HepG2 (cell line): Measurements from ENCODE around the gene ANKRD7. TPM values are rescaled to one million over a fixed set of nuclear protein-coding genes. Genes with fewer than 3 reads are reported as not detected.

Experiments
- ATAC-seq: fragments of 200-7000 bp; cut with Tn5 transposase; 3 replicates; pipeline ENCODE4 v1.9.1; 2020; ENCODE audit warnings: mild to moderate bottlenecking, moderate library complexity
- BruUV-seq: library from RNA; stranded (reverse); fragments of 400-500 nt; replicated peaks from 2 replicates; lab custom pipeline; 2021; lab: Mats Ljungman, UMichigan
- CTCF ChIA-PET: fragments of 300-600 bp; formaldehyde crosslinking; extraction: SDS; loops from one replicate; lab custom pipeline; 2021; ENCODE audit warnings: low total read pairs, inconsistent platforms, low intra/inter-chr PET ratio; lab: Yijun Ruan, JAX
- POLR2A ChIA-PET: fragments of 350-600 bp; sonication (Branson Sonifier 250); formaldehyde crosslinking; loops from one replicate; lab custom pipeline; 2020; ENCODE audit warnings: antibody characterized with exemption, inconsistent platforms; lab: Yijun Ruan, JAX
- DNase-seq: peaks from one replicate; pipeline ENCODE4 v3.0.0-alpha.2; 2015; ENCODE audit warnings: low spot score
- FAIRE-seq: peaks from 3 replicates; lab custom pipeline; 2011; peaks lifted over from hg19 to GRCh38; lab: Jason Lieb, UNC
- H2AFZ ChIP-seq: one replicate; pipeline ENCODE4 v1.6.1; 2011; ENCODE audit warnings: low read length, inconsistent platforms
- H3K27ac ChIP-seq: fragments of 300-600 bp; 3 replicates; pipeline ENCODE4 v1.8.0; 2011; ENCODE audit warnings: mixed run types, mild to moderate bottlenecking, mixed read lengths, low read length, inconsistent platforms; ENCODE audit not compliant: insufficient read depth; ENCODE audit errors: extremely low read length
- H3K27me3 ChIP-seq, 2 experiments: fragments of 200-600 bp in 1 of 2; 2 replicates in 1 of 2; 3 replicates in 1 of 2; pipeline versions ENCODE4 v1.6.0 to v1.8.0; 2011; ENCODE audit warnings: low read length in 2 of 2, mild to moderate bottlenecking in 2 of 2, moderate library complexity in 2 of 2, inconsistent platforms in 1 of 2; ENCODE audit not compliant: insufficient read depth in 2 of 2, control insufficient read depth in 1 of 2
- H3K36me3 ChIP-seq, 2 experiments: fragments of 200-600 bp in 1 of 2; replicated peaks in 1 of 2; 2 replicates in 1 of 2; 3 replicates in 1 of 2; pipeline versions ENCODE4 v1.5.1 to v1.8.0; 2011; ENCODE audit warnings: low read length in 2 of 2, inconsistent platforms in 1 of 2; ENCODE audit not compliant: insufficient read depth in 2 of 2, control insufficient read depth in 1 of 2
- H3K4me1 ChIP-seq: 2 replicates; pipeline ENCODE4 v1.5.1; 2012; ENCODE audit warnings: low read length, inconsistent platforms; ENCODE audit not compliant: insufficient read depth
- H3K4me2 ChIP-seq: 2 replicates; pipeline ENCODE4 v1.6.0; 2011; ENCODE audit warnings: low read depth, low read length, inconsistent platforms
- H3K4me3 ChIP-seq, 3 experiments: fragments of 200-600 bp in 1 of 3; sonication (generic), shearing (Covaris generic) in 1 of 3; replicated peaks in 1 of 3; 2 replicates each; pipeline ENCODE4 v1.5.1; 2011 to 2016; ENCODE audit warnings: low read length in 3 of 3, inconsistent platforms in 2 of 3, low read depth in 2 of 3, mild to moderate bottlenecking in 2 of 3, control low read depth in 1 of 3, mixed read lengths in 1 of 3; ENCODE audit not compliant: insufficient read depth in 1 of 3
- H3K79me2 ChIP-seq: one replicate; pipeline ENCODE4 v1.6.1; 2011; ENCODE audit warnings: low read length, inconsistent platforms; ENCODE audit not compliant: insufficient read depth
- H3K9ac ChIP-seq: 2 replicates; pipeline ENCODE4 v1.6.0; 2011; ENCODE audit warnings: mild to moderate bottlenecking, low read depth, low read length, inconsistent platforms; ENCODE audit not compliant: insufficient read depth
- H3K9me3 ChIP-seq: 2 replicates; pipeline ENCODE4 v1.5.1; 2012; ENCODE audit warnings: mild to moderate bottlenecking, low read length
- H4K20me1 ChIP-seq: 2 replicates; pipeline ENCODE4 v1.6.0; 2011; ENCODE audit warnings: inconsistent platforms, mild to moderate bottlenecking, low read length, moderate library complexity; ENCODE audit not compliant: insufficient read depth
- CTCF ChIP-seq: sonication (generic); formaldehyde crosslinking; IDR thresholded peaks from 2 replicates; pipeline ENCODE4 v1.5.0; 2020; ENCODE audit warnings: mild to moderate bottlenecking, missing genetic modification reagents, moderate library complexity
- RBM39 ChIP-seq: fragments of 200-400 bp; formaldehyde crosslinking; IDR thresholded peaks from one replicate; pipeline ENCODE4 v1.6.1; 2018; ENCODE audit warnings: antibody characterized with exemption, mild to moderate bottlenecking, low read depth, low read length; ENCODE audit not compliant: poor library complexity, severe bottlenecking
- ZBTB2 ChIP-seq: sonication (generic); formaldehyde crosslinking; IDR thresholded peaks from 2 replicates; pipeline ENCODE4 v1.8.0; 2022; ENCODE audit warnings: low read depth, missing genetic modification reagents
- ZNF367 ChIP-seq: sonication (generic); formaldehyde crosslinking; IDR thresholded peaks from 2 replicates; pipeline ENCODE4 v1.4.0; 2020; ENCODE audit warnings: missing genetic modification reagents, borderline replicate concordance
- ZNF646 ChIP-seq: sonication (generic); formaldehyde crosslinking; IDR thresholded peaks from 2 replicates; pipeline ENCODE4 v1.9.0; 2021; ENCODE audit warnings: mild to moderate bottlenecking, missing genetic modification reagents
- ZNF749 ChIP-seq: sonication (generic); formaldehyde crosslinking; IDR thresholded peaks from 2 replicates; pipeline ENCODE4 v1.8.0; 2022; ENCODE audit warnings: mild to moderate bottlenecking, missing genetic modification reagents, moderate library complexity, borderline replicate concordance
- WGBS: methylation state at CpG from one replicate; pipeline ENCODE4 v1.1.6; 2017; ENCODE audit warnings: low lambda C conversion rate; 5-methylcytosine and 5-hydroxymethylcytosine counted together
- in situ Hi-C: cut with HindIII; loops from 2 replicates; pipeline ENCODE4 v1.10.0; 2017; ENCODE audit warnings: low pct_unique_long_range_greater_than_20kb; ENCODE audit not compliant: extremely low pct_ligation_motif_present
- intact Hi-C: fragments of 100-400 bp; cut with micrococcal nuclease; formaldehyde crosslinking; loops from one replicate; pipeline ENCODE4 v1.10.0; 2022; ENCODE audit not compliant: unreplicated experiment
- polyA plus RNA-seq, 8 experiments: library from polyadenylated mRNA; depleted of rRNA in 3 of 8; stranded (reverse) in 7 of 8; unstranded in 1 of 8; fragments of >200 nt; fragmentation: Illumina TruSeq in 4 of 8; extraction: Trizol in 4 of 8; gene quantifications; 2 replicates each; pipeline versions ENCODE4 v1.2.1 to v1.2.3, GENCODE V29; 2011 to 2016; ENCODE audit warnings: low read depth in 4 of 8, missing spikeins in 1 of 8, mixed read lengths in 1 of 8; ENCODE audit not compliant: insufficient read depth in 1 of 8
- total RNA-seq, 5 experiments: library from RNA; depleted of rRNA; stranded (reverse); fragments of >200 nt; fragmentation: Illumina TruSeq; extraction: Trizol; gene quantifications; 2 replicates each; pipeline ENCODE4 v1.2.3, GENCODE V29; 2016; ENCODE audit warnings: low read depth in 1 of 5
- TF ChIP-seq, protein P1 (sequence below), 2 experiments: sonication (generic) in 1 of 2; formaldehyde crosslinking in 1 of 2; IDR thresholded peaks; 2 replicates each; pipeline versions ENCODE4 v1.4.0 to v1.6.1; 2016 to 2020; ENCODE audit warnings: borderline replicate concordance in 1 of 2, low read depth in 1 of 2, mild to moderate bottlenecking in 1 of 2, missing genetic modification reagents in 1 of 2

ANKRD7 gene
- total and polyA plus RNA-seq, 2 of the 13 experiments (the other 11 are each of a cell fraction or from before 2014, with no cell fraction given) = not detected

- TF ChIP-seq ZBTB2 (CRISPR knock-in tag) = no peak
- no peak for TF ChIP-seq CTCF (CRISPR knock-in tag)
- TF ChIP-seq, protein P1, sequence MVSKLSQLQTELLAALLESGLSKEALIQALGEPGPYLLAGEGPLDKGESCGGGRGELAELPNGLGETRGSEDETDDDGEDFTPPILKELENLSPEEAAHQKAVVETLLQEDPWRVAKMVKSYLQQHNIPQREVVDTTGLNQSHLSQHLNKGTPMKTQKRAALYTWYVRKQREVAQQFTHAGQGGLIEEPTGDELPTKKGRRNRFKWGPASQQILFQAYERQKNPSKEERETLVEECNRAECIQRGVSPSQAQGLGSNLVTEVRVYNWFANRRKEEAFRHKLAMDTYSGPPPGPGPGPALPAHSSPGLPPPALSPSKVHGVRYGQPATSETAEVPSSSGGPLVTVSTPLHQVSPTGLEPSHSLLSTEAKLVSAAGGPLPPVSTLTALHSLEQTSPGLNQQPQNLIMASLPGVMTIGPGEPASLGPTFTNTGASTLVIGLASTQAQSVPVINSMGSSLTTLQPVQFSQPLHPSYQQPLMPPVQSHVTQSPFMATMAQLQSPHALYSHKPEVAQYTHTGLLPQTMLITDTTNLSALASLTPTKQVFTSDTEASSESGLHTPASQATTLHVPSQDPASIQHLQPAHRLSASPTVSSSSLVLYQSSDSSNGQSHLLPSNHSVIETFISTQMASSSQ (IDR thresholded peaks at IDR 0.05; ENCODE audit: low read depth) = no peak
- TF ChIP-seq, protein P1 (CRISPR knock-in tag; IDR thresholded peaks at IDR 0.05; ENCODE audit: borderline replicate concordance) = no peak
- TF ChIP-seq, all 625 proteins: peak for 0
These were observed 27.6 kb downstream of the ANKRD7 start (continued) for GRCh38 chr7:118252087-118252486.

DNA sequence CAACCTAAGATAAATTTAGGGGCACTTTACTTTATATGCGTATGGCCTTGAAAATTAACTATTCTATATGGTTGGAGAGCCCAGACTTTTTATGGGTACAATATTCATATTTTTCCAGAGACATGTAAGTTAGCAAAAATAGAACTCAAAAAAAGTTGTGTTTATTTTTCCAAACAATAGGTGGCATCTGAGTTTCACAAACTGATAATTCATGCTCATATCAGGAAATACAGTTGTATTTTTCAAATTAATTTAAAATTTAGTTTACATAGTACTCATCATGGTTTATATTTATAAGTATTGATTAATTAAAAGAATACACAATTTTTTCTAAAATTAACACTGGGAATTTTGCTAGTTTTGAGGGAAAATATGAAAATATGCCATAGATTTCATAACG, 34.6 kb downstream of the ANKRD7 start:
- ATAC-seq (no peak), FAIRE-seq (no peak)
- BruUV-seq = no TSS peak
- no peak for TF ChIP-seq RBM39
- no peak for TF ChIP-seq ZNF367 (CRISPR knock-in tag)
- no peak for TF ChIP-seq ZNF646 (CRISPR knock-in tag)
- no peak for TF ChIP-seq ZNF749 (CRISPR knock-in tag)

More for the DNA sequence above, 34.6 kb downstream of the ANKRD7 start:
- H2AFZ ChIP-seq = no peak overlapping the region
- H3K27me3 ChIP-seq = no peaks in the 10 kb centered on the region
- H3K36me3 ChIP-seq = no peaks in the 10 kb centered on the region
- no peak for DNase-seq
- H3K9me3 ChIP-seq = no peaks in the 10 kb centered on the region
- 38% methylated on average over 2 of the region's 2 CpGs for WGBS
- H3K4me2 ChIP-seq = no peak overlapping the region
- H3K27ac ChIP-seq = no peak overlapping the region
- H3K4me3 ChIP-seq = no peak overlapping the region
- in situ Hi-C loops (no loop called here), intact Hi-C loops (no loop called here)
- H4K20me1 ChIP-seq = no peaks in the 10 kb centered on the region
- no peaks in the 10 kb centered on the region for H3K4me1 ChIP-seq
- no peak overlapping the region for H3K9ac ChIP-seq
- ChIA-PET POLR2A (no interaction called here), CTCF (no interaction called here)
- no peaks in the 10 kb centered on the region for H3K79me2 ChIP-seq
